GM12873 (cell line): ENCODE measurements around the gene LCE5A.

ENCODE experiments used
- CTCF ChIP-seq: IDR thresholded peaks from 2 replicates; pipeline ENCODE4 v1.5.1; 2012; ENCODE audit warnings: low read depth, mild to moderate bottlenecking, moderate library complexity, low read length, control low read depth; ENCODE audit not compliant: insufficient read depth; ENCODE audit errors: missing control alignments

LCE5A gene

GRCh38 chr1:152519851-152520250 lies 9.2 kb downstream of the LCE5A start:
- no peak for TF ChIP-seq CTCF

- no peak for TF ChIP-seq CTCF
These were observed 10.0 kb downstream of the LCE5A start for GRCh38 chr1:152520561-152521090.

- no peak for TF ChIP-seq CTCF
These were observed 14.6 kb downstream of the LCE5A start for GRCh38 chr1:152525080-152525641.

GRCh38 chr1:152533327-152533938 lies 22.8 kb downstream of the LCE5A start:
- TF ChIP-seq CTCF, result peak; percentile 83

- no peak for TF ChIP-seq CTCF
These were observed 25.2 kb downstream of the LCE5A start for GRCh38 chr1:152535774-152536173.

- no peak for TF ChIP-seq CTCF
These were observed 26.9 kb downstream of the LCE5A start for GRCh38 chr1:152537496-152537895.

GRCh38 chr1:152539901-152540300 lies 29.3 kb downstream of the LCE5A start:
- TF ChIP-seq CTCF, result no peak
